GM21825 (cell line): ENCODE measurements around the gene PERP.
"Not testable (repeated sequence)": the region's sequence is repeated elsewhere in the genome, so short reads cannot be mapped to it uniquely, and the experiment has no call there.

Source experiments
- ATAC-seq: cut with Tn5 transposase; IDR thresholded peaks from one replicate; pipeline ENCODE4 v1.9.1; 2021; ENCODE audit warnings: mild to moderate bottlenecking, moderate library complexity; ENCODE audit not compliant: unreplicated experiment

The PERP gene

DNA sequence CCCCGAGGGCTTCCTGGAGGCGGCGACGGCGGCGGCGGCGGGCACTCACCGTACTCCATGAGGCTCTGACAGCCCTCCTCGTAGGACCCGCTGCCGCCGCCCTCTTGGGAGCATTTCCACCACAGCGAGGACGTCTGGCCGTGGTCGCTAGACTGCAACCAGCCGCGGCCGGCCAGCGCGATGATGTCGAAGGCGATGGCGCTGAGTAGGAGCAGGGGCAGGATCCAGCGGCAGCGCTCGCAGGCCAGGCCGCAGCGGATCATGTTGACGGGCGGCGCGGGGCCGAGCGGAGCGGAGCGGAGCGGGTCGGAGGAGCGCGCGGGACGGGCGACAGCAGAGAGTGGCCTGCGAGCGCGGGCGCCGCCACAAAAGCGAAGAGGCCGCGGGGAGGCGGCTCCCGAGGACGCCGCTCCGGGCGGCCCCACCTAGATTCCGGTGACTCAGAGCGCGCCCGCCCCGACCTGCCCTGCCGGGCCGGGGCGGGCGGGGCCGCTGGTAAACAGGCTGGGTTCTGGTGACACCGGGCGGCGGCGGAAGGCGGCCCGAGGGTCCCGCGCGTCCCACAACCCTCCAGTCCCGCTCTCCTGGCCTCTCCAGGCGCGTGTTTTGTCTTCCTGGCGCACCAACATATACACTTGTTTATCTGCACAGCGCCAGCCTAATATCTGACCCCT, at the start of gene PERP:
Gene PERP (minus strand): TSS at position 342 of the 674 bp plus-strand sequence. CDS start 79 bp downstream, at position 263.
- peak; percentile 67 for ATAC-seq

DNA sequence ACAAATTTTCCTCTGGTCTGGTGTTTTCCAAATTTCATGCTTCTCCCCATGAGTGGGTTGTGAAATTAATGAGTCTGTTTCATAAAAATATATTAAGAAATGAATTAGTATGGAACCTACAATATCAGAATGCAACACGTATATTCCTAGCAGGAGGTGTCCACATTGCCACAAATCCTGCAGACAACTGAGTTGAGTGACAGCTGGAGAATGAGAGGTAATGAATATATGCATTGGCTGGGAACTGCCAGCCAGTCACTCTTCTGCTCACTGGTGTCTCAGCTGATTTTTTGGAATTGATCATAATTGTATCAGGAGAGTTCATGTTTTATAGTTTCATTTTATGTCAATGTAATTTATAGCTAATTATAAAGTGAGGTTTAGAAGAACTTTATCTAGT, 48.2 kb upstream of the PERP start:
- ATAC-seq = no peak

DNA sequence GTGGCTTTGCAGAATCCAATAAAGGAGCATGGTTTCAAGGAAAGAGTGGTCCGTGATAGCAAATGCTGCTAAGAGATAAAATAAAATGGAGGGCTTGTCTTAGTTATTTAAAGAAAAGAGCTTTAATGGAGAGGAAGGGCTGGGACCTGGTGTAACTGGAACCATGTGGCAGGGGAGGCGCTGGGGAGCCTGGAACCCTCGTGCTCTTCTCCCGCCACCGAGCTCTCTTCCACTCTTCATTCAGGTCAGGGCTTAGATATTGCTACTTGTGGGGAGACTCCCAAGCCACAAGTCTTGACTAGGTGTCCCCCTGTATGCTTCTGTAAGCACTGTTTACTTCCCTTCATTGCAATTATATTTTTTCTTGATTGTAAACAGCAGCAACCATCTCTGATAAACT, 39.3 kb upstream of the PERP start:
- no peak for ATAC-seq

DNA sequence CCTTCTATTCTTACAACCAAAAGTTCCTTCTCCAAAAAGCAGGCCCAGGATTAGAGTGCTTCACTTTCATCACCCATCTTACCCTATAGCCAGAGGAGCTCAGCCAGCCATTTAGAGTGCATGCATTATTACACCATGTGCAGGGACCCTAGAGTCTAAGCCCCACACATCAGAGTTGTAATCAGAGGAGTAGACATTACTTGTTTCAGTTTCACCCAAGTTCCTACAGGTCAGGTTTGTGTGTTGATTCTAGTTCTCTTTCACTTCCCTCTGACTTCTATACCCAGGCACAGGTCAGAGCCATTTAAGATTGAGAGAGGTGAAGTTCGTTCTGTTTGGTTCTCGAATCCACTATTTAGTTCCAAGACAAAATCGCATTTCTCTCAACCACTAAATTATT, 38.2 kb upstream of the PERP start:
- no peak for ATAC-seq

DNA sequence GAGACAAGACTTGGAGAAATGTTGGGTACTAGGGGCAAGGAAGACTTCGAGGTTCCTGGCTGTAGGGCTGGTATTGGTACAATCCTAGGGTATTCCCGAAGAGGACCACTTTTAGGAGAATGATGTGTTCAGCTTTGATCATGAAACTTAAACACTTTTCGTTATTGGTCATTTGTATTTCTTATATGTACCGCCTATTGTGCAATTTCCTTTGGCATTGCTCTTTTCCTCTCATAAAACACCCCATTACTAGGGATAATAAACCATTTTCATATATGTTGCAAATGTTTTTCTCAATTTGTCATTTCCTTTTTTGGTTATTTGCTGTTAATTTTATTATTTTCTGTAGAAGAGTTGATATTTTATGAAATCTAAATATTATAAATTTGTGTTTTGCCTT, 35.6 kb upstream of the PERP start:
- ATAC-seq = no peak

DNA sequence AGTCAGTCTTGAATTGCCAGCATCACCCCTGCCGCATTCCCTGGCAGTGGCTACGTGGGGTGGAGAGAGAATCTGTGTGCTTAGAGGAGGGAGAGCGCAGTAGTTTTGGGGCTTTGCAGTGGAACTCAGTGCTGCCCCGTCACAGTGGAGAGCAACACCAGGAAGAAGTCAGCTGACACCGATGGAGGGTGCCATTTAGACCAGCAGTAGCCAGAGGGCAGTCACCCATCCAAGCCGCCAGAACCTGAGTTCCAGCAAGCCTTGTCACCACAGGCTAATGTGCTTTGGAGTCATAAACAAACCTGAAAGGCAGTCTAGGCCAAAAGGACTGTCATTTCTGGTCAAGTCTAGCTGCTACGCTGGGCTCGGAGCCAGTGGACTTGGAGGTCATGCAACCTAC, 22.0 kb upstream of the PERP start:
- no peak for ATAC-seq

DNA sequence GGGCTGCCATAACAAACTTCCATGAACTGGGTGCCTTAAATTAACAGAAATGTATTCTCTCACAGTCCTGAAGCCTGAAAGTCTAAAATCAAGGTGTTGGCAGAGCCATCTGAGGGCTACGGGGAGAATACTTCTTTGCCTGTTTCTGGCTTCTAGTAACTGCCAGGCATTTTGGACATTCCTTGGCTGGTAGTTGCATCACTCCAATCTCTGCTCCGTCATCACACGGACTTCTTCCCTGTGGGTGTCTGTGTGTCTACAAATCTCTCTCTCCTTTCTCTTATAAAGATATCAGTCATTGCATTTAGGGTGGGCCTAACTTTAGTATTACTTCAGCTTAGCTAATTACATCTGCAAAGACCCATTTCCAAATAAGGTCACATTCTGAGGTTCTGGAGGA, 20.9 kb upstream of the PERP start:
- no peak for ATAC-seq

DNA sequence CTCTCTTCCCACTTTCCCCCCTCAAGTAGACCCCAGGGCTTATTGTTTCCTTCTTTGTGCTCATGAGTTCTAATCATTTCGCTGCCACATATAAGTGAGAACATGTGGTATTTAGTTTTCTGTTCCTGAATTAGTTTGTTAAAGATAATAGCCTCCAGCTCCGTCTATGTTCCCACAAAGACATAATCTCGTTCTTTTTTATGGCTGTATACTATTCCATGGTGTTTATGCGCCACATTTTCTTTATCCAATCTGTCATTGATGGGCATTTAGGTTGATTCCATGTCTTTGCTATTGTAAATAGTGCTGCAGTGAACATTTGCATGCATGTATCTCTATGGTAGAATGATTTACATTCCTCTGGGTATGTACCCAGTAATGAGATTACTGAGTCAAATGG, 16.9 kb upstream of the PERP start:
- ATAC-seq = no peak

DNA sequence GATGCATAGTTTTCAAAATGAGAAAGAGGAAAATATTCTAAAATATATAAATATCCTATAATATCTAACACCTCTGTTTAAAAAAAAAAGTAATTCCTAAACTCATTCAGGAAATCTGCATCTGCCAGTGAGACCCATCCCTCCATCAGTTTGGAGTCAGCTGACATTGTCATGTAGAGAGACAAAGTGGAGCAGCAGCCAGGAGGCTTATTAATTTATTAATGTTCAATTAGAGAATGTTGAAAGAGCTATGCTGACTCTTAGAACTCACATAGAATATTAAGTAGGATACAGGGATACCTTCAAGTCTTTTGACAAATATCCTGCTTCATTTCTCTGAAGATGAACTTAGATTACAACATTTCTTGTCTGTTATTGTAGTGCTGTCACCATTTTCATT, 12.8 kb upstream of the PERP start:
- ATAC-seq = no peak

DNA sequence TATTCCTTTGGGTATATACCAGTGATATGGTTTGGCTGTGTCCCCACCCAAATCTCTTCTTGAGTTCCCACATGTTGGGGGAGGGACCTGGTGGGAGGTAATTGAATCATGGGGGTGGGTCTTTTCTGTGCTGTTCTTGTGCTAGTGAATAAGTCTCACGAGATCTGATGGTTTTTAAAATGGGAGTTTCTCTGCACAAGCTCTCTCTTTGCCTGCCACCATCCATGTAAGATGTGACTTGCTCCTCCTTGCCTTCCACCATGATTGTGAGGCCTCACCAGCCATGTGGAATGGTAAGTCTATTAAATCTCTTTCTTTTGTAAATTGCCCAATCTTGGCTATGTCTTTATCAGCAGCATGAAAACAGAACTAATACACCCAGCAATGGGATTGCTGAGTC, 12.0 kb upstream of the PERP start:
- not testable (repeated sequence) for ATAC-seq

DNA sequence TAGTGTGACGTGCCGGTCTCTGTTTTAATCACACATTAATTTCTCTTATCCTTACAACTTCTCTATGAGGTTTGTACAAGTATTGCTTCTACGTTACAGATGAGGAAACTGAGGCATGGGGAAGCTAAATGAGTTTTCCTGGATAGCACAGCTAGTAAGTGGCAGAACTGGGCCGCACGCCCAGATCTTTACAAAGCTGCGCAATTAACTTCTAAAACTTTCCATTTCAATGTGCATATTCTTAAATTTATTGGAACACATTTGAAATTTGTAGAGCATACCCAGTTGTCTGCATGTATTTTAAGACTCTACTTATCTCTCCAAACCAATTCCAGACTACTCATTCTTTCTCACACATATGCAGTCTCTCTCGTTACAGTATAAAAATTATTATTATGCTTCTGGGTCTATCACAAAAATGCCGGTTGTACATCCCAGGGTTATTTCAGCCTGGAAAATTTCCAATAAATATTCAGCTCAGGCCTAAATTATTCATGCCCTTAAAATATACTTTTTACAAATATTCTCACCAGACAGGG, 10.2 kb upstream of the PERP start:
- no peak for ATAC-seq

DNA sequence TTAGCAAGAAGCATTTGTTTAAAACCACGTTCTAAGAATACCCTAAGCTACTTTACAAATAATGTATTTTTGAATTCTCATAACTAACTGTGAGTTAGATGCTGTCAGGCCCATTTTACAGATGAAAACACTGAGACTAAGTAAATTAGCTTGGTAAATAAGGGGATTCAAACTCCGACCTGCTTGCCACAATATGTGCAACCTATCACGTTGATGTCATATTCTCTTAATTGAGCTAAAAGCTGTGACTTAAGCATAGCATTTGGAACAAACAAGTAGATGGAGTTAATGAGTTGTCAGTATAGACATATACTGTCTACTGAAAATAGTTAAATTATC, 9.4 kb upstream of the PERP start:
- no peak for ATAC-seq

DNA sequence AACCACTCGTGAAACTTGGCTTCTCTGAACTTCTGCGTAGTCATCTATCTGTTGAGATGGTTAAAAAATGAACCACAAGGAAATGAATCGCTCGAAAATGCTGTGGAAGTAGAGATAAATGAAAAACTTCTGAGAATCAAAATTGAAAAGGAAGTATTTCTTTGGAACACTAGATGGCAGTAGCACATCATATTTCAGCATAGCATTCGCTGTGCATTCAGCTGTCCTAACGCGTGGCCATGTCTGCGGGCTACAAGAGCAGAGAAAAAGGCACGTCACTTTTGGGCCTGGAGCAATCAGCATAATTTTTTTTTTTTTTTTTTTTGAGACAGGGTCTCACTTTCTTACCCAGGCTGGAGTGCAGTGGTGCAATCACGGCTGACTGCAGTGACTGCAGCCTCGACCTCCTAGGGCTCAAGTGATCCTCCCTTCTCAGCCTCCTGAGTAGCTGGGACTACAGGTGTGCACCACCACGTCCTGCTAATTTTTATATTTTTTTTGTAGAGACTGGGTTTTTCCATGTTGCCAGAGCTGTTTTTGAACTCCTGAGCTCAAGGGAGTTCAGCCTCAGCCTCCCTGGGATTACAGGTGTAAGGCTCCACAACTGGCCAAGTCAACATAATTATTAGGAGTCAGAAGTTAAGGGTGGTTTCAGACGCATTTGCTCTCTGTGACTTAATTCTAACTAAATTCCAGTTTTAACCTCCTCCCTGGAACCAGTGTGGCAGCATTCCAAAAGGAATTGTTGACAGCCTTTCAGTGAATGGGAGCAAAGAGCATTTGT, 8.8 kb upstream of the PERP start:
- no peak for ATAC-seq

DNA sequence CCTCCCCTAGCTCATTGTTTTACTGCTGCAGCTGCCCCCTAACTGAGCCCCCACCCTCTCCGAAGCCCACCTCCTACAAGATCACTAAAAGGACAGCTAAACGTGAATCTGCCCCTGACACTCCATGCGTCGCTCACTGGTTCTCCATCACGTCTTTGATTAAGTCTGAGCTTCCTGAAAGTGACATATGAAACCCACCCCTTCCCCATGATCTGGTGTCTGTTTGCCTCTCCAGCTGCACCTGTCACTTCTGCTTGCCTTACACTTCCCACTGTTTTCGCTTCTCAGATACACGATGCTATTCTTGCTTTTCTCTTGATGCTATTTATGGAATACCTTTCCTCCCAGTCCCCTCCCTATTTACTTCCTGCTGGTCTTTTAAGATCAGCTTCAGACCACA, 8.0 kb upstream of the PERP start:
- ATAC-seq = no peak

DNA sequence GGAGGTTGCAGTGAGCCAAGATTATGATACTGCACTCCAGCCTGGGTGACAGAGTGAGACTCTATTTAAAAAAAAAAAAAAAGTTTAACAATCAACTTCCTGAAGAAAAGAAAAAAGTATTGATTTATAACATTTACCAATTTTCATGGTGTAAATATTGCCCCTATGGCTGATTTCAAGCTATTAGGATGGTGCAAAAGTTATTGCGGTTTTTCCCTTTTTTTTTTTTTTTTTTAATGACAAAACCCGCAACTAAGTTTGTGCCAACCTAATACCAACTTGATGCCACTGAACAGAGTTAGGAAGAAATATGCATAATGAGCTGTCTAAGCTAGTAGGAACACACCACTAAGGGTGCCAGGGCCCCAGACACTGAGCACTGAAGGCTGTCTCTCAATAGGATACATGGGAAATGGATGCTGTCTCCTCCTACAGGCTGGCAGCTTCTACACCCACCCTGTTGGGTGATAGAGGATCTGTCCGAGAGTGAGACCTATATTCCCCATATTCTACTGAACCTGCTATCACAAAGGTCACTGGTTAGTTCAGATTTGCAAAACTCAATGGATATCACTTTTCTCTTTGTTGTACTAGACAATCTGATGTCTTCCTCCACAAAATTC, 6.5 kb upstream of the PERP start:
- no peak for ATAC-seq

DNA sequence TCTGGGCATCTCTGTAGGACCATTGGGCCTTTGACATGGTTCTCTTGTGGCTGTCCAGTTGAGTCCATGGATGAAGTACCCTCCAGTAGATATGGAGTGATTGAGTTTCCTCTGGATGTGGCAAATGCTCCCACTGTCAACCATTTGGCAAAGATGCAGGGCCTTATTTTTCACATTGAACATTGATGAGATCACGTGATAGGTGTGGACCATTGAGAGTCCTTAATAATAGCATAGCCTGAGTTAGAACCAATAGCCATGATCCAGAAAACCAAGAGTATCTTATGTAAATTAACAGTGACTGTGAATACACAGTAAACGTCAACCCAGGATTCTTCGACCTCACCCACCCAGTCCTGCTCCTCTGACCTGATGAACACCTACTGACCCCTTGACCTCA, 3.0 kb upstream of the PERP start:
- no peak for ATAC-seq

DNA sequence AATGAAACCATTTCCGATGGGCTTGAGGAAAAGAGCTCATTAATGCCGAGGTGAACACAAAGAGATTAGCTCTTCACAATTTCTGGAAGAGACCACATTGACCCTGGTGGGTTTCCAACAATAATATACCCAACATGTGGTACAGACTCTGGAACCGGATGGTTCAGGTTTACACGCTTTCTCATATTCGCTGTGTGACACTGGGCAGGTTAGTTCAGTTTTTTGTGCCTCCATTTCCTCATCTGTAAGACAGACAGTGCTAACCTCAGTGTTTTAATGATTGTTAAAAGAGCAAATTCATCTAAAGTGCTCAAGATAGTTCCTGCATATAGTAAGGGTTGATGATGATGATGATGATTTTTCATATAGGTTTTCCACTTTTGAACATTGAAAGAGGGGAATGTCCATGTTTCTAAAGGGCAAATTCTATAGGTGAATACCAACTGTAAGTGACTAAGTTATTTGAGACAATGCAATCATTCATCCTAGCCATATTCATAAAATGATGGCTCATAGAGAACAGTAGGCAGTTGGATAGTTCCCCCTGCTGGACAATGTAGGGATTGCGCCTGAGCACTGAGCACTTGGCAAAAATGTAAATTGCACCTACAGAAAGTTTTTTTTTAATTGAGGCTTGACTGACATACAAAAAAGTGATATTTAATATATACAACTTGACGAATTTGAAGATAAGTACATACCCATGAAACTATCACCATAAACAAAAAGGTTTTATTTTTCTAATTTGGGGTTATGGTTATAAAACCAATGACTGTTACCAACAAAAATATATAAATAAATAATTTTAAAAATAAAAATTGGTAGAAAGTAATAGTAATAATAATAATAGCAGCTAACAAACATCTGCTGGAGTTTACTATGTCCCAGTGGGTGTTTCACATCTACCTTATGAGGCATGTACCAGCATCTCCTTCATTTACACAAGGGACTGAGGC, 2.1 kb upstream of the PERP start:
- no peak for ATAC-seq

DNA sequence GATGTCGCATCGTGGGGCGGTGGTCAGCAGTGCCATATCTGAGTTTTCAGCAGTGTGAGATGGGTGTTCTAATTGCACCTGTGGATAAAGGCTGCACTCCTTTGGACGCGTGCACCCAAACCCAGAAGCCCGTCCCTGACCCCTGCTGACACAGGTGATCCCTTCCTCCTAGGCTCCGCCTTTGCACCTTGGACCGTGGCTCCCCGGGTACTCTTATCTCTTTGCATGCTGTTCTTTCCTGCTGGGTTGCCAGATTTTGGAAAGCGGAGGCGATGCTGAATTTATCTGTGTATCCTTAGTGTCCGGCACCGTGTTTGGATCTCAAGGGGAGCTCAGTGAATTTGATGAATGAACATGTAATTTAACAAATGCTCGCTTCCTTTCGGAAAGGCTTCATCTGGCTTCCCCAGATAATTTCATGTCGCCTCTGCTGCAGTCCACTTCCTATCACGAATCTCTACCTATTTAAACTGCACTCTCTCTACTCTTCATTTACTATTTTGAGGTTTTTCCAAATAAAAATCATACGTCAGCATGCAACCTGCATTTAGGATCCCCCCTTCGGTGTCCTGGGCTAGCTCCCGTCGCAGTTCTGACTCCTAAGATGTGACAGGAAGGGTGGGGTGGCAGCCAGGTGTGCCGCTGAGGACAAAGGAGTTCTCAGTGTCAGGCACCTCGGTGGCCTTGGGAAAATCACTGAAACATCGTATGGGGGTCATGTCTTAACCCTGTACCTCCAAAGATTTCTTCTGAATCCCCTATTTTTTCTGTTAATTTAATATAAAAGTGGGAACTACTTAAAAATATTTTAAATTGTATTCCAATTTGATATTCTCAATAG, 753 bp upstream of the PERP start:
- ATAC-seq = peak; percentile 16

DNA sequence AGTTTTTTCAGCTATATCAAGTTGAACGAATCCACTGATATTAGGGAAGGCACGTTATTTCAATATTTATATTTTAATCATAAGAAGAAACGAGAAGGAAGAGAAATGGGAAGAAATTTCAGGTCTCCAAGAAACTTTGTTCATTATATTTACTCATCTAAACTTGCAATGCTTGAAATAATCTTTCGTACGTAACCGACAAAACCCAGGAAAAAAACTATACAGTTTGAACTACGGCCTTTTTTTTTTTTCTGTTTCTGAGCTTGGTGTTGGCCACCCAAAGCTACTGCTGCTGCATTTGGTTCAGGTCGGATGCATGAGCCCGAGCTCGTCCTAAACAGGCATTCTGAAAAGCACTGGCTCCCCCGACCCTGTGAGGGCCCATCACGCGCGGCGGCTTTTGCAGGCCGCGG, 548 bp downstream of the PERP start:
- no peak for ATAC-seq
